GM12865 (cell line): ENCODE data around the gene DNM2.
"Not testable (repeated sequence)": the region's sequence is repeated elsewhere in the genome, so short reads cannot be mapped to it uniquely, and the experiment has no call there.

Source experiments
- DNase-seq: peaks from one replicate; pipeline ENCODE4 v3.0.0; 2010; ENCODE audit warnings: low read depth
- H3K4me3 ChIP-seq: 2 replicates; pipeline ENCODE4 v1.5.1; 2011; ENCODE audit warnings: mild to moderate bottlenecking, low read depth, low read length, control low read depth
- CTCF ChIP-seq: IDR thresholded peaks from 2 replicates; pipeline ENCODE4 v1.5.1; 2011; ENCODE audit warnings: low read length, control low read depth, low read depth, inconsistent platforms; ENCODE audit not compliant: insufficient read depth; ENCODE audit errors: missing control alignments

The DNM2 gene

GRCh38 chr19:10736916-10737551, 19.2 kb downstream of the DNM2 start:
- DNase-seq, result no peak
- TF ChIP-seq CTCF, result no peak
- H3K4me3 ChIP-seq, result no peak overlapping the region

- no peak overlapping the region for H3K4me3 ChIP-seq
- peak; percentile 32 for DNase-seq
- no peak for TF ChIP-seq CTCF
These were observed 19.8 kb downstream of the DNM2 start for GRCh38 chr19:10737722-10738121.

GRCh38 chr19:10740798-10741197, 22.9 kb downstream of the DNM2 start:
- no peak for TF ChIP-seq CTCF
- no peak for DNase-seq
- no peak overlapping the region for H3K4me3 ChIP-seq

- no peak overlapping the region for H3K4me3 ChIP-seq
- no peak for DNase-seq
- TF ChIP-seq CTCF, result no peak
These were observed 24.6 kb downstream of the DNM2 start for GRCh38 chr19:10742476-10742875.

GRCh38 chr19:10744253-10744798, 26.4 kb downstream of the DNM2 start:
- no peak overlapping the region for H3K4me3 ChIP-seq
- TF ChIP-seq CTCF, result no peak
- DNase-seq, result no peak

GRCh38 chr19:10744801-10745293, 27.0 kb downstream of the DNM2 start:
- DNase-seq, result no peak
- no peak for TF ChIP-seq CTCF
- H3K4me3 ChIP-seq, result no peak overlapping the region

- not testable (repeated sequence) for H3K4me3 ChIP-seq, DNase-seq
These were observed 28.6 kb downstream of the DNM2 start for GRCh38 chr19:10746437-10746836.
